HG02610 (cell line): ENCODE measurements around the gene TRERF1.
"Not testable (repeated sequence)": the region's sequence is repeated elsewhere in the genome, so short reads cannot be mapped to it uniquely, and the experiment has no call there.

Experiments used
- ATAC-seq: cut with Tn5 transposase; IDR thresholded peaks from one replicate; pipeline ENCODE4 v1.9.1; 2021; ENCODE audit warnings: mild to moderate bottlenecking, moderate library complexity; ENCODE audit not compliant: unreplicated experiment

TRERF1 gene

GRCh38 chr6:42449917-42450476, 1.7 kb downstream of the TRERF1 start:
- ATAC-seq, result no peak

- ATAC-seq, result no peak
These were observed 2.6 kb downstream of the TRERF1 start for GRCh38 chr6:42448927-42449659.

- no peak for ATAC-seq
These were observed 3.3 kb downstream of the TRERF1 start for GRCh38 chr6:42448391-42448790.

- no peak for ATAC-seq
These were observed 4.7 kb downstream of the TRERF1 start for GRCh38 chr6:42446996-42447395.

- ATAC-seq, result no peak
These were observed 5.4 kb downstream of the TRERF1 start for GRCh38 chr6:42446370-42446769.

GRCh38 chr6:42445955-42446354, 5.8 kb downstream of the TRERF1 start:
- ATAC-seq, result not testable (repeated sequence)

GRCh38 chr6:42443312-42444060, 8.2 kb downstream of the TRERF1 start:
- no peak for ATAC-seq

- ATAC-seq, result no peak
These were observed 10.0 kb downstream of the TRERF1 start for GRCh38 chr6:42441697-42442081.

- ATAC-seq, result no peak
These were observed 10.7 kb downstream of the TRERF1 start for GRCh38 chr6:42440778-42441696.

- ATAC-seq, result no peak
These were observed 11.7 kb downstream of the TRERF1 start for GRCh38 chr6:42440027-42440426.

GRCh38 chr6:42436825-42437224, 14.9 kb downstream of the TRERF1 start:
- no peak for ATAC-seq

- ATAC-seq, result no peak
These were observed 17.5 kb downstream of the TRERF1 start for GRCh38 chr6:42434237-42434636.

GRCh38 chr6:42433409-42433808, 18.3 kb downstream of the TRERF1 start:
- ATAC-seq, result no peak

- no peak for ATAC-seq
These were observed 19.8 kb downstream of the TRERF1 start for GRCh38 chr6:42431877-42432276.

- ATAC-seq, result no peak
These were observed 20.4 kb downstream of the TRERF1 start for GRCh38 chr6:42431356-42431755.

GRCh38 chr6:42429836-42430235, 21.9 kb downstream of the TRERF1 start:
- ATAC-seq, result no peak

GRCh38 chr6:42429042-42429585, 22.6 kb downstream of the TRERF1 start:
- ATAC-seq, result no peak

- no peak for ATAC-seq
These were observed 23.2 kb downstream of the TRERF1 start for GRCh38 chr6:42428326-42429041.

- no peak for ATAC-seq
These were observed 23.9 kb downstream of the TRERF1 start for GRCh38 chr6:42427871-42428270.

GRCh38 chr6:42426191-42426590, 25.5 kb downstream of the TRERF1 start:
- ATAC-seq, result no peak
